Measurements from ENCODE around the gene STOML1.
A peak's percentile ranks its signal among the peaks of the same experiment; 100 is the strongest.
"Not testable (repeated sequence)": the region's sequence is repeated elsewhere in the genome, so short reads cannot be mapped to it uniquely, and the experiment has no call there.

The STOML1 gene

GRCh38 chr15:73946795-73947370, 45.2 kb downstream of the STOML1 start:
- no peak for DNase-seq

GRCh38 chr15:73946046-73946721, 45.9 kb downstream of the STOML1 start:
- no peak for DNase-seq

- DNase-seq = no peak
Observed at GRCh38 chr15:73945130-73945508, 47.0 kb downstream of the STOML1 start.

- peak; percentile 23 for DNase-seq
Observed at GRCh38 chr15:73944161-73945129, 47.6 kb downstream of the STOML1 start.

GRCh38 chr15:73942751-73943270, 49.3 kb downstream of the STOML1 start:
- no peak for DNase-seq

- DNase-seq = peak; percentile 12
Observed at GRCh38 chr15:73941871-73942635, 50.0 kb downstream of the STOML1 start.

GRCh38 chr15:73941449-73941848, 50.6 kb downstream of the STOML1 start:
- no peak for DNase-seq

GRCh38 chr15:73941044-73941443, 51.1 kb downstream of the STOML1 start:
- DNase-seq = no peak

- no peak for DNase-seq
Observed at GRCh38 chr15:73940061-73940981, 51.8 kb downstream of the STOML1 start.

- no peak for DNase-seq
Observed at GRCh38 chr15:73939138-73939537, 53.0 kb downstream of the STOML1 start.

GRCh38 chr15:73938516-73938915, 53.6 kb downstream of the STOML1 start:
- not testable (repeated sequence) for DNase-seq

- no peak for DNase-seq
Observed at GRCh38 chr15:73937726-73938125, 54.4 kb downstream of the STOML1 start.

- DNase-seq = no peak
Observed at GRCh38 chr15:73937296-73937695, 54.8 kb downstream of the STOML1 start.

GRCh38 chr15:73936588-73937290, 55.4 kb downstream of the STOML1 start:
- no peak for DNase-seq

- DNase-seq = peak; percentile 34
Observed at GRCh38 chr15:73936181-73936580, 55.9 kb downstream of the STOML1 start.

GRCh38 chr15:73935547-73935946, 56.5 kb downstream of the STOML1 start:
- peak; percentile 35 for DNase-seq

GRCh38 chr15:73934281-73934680, 57.8 kb downstream of the STOML1 start:
- no peak for DNase-seq

GRCh38 chr15:73932381-73933191, 59.5 kb downstream of the STOML1 start:
- no peak for DNase-seq

- DNase-seq = no peak
Observed at GRCh38 chr15:73931441-73931840, 60.7 kb downstream of the STOML1 start.
